IMR-90 (cell line): ENCODE measurements around the gene CFAP52. TPM values are rescaled to one million over a fixed set of nuclear protein-coding genes. Genes with fewer than 3 reads are reported as not detected.
"Not testable (repeated sequence)": the region's sequence is repeated elsewhere in the genome, so short reads cannot be mapped to it uniquely, and the experiment has no call there.

Source experiments
- ATAC-seq: fragments of 200-7000 bp; cut with Tn5 transposase; 2 replicates; pipeline ENCODE4 v1.9.1; 2020; ENCODE audit warnings: low read depth, mild to moderate bottlenecking, moderate library complexity
- BruUV-seq: library from RNA; stranded (reverse); fragments of 400-500 nt; replicated peaks from 2 replicates; lab custom pipeline; 2021; lab: Mats Ljungman, UMichigan
- CTCF ChIA-PET: fragments of 300-600 bp; formaldehyde crosslinking; extraction: SDS; loops from one replicate; lab custom pipeline; 2021; ENCODE audit warnings: antibody characterized with exemption; lab: Yijun Ruan, JAX
- POLR2A ChIA-PET: fragments of 300-600 bp; sonication (Branson Sonifier 250); formaldehyde crosslinking; loops from one replicate; lab custom pipeline; 2022; ENCODE audit warnings: antibody characterized with exemption; ENCODE audit not compliant: unreplicated experiment; lab: Charles Lee
- DNase-seq: peaks from one replicate; pipeline ENCODE4 v3.0.0; 2013
- H2AFZ ChIP-seq: replicated peaks from 2 replicates; pipeline ENCODE3; 2013; ENCODE audit warnings: low read length, mild to moderate bottlenecking; ENCODE audit not compliant: poor library complexity
- H2AK5ac ChIP-seq: 2 replicates; pipeline ENCODE4 v1.6.1; 2013; ENCODE audit warnings: low read depth, low read length, inconsistent platforms
- H2AK9ac ChIP-seq: replicated peaks from 2 replicates; pipeline ENCODE3; 2013; ENCODE audit warnings: mild to moderate bottlenecking, low read depth, low read length, moderate library complexity; ENCODE audit not compliant: poor library complexity
- H2BK120ac ChIP-seq: 2 replicates; pipeline ENCODE4 v1.6.1; 2013; ENCODE audit warnings: low read depth, low read length, inconsistent platforms
- H2BK15ac ChIP-seq: 3 replicates; pipeline ENCODE4 v1.6.1; 2013; ENCODE audit warnings: low read depth, low read length, inconsistent platforms
- H2BK20ac ChIP-seq: 2 replicates; pipeline ENCODE4 v1.6.1; 2013; ENCODE audit warnings: low read depth, mild to moderate bottlenecking, inconsistent platforms, low read length, moderate library complexity
- H2BK5ac ChIP-seq: 2 replicates; pipeline ENCODE4 v1.6.1; 2013; ENCODE audit warnings: mild to moderate bottlenecking, low read depth, low read length, inconsistent platforms; ENCODE audit not compliant: poor library complexity, severe bottlenecking
- H3K14ac ChIP-seq: replicated peaks from 2 replicates; pipeline ENCODE4 v1.6.1; 2013; ENCODE audit warnings: low read depth, low read length, inconsistent platforms
- H3K18ac ChIP-seq: 2 replicates; pipeline ENCODE4 v1.6.1; 2013; ENCODE audit warnings: low read depth, low read length, control low read depth
- H3K23ac ChIP-seq: 2 replicates; pipeline ENCODE4 v1.6.1; 2013; ENCODE audit warnings: low read depth, low read length, inconsistent platforms
- H3K27ac ChIP-seq: 2 replicates; pipeline ENCODE4 v1.5.1; 2013; ENCODE audit warnings: mild to moderate bottlenecking, control low read depth, low read length; ENCODE audit not compliant: insufficient read depth
- H3K27me3 ChIP-seq: 2 replicates; pipeline ENCODE4 v1.6.1; 2013; ENCODE audit warnings: low read length; ENCODE audit not compliant: control insufficient read depth, insufficient read depth
- H3K36me3 ChIP-seq: 2 replicates; pipeline ENCODE4 v1.6.1; 2013; ENCODE audit warnings: low read length, mixed read lengths; ENCODE audit not compliant: control insufficient read depth, insufficient read depth
- H3K4ac ChIP-seq: 2 replicates; pipeline ENCODE4 v1.6.1; 2013; ENCODE audit warnings: low read depth, low read length, inconsistent platforms
- H3K4me1 ChIP-seq: 2 replicates; pipeline ENCODE4 v1.6.1; 2013; ENCODE audit warnings: low read length, mixed read lengths; ENCODE audit not compliant: control insufficient read depth, insufficient read depth
- H3K4me2 ChIP-seq: 2 replicates; pipeline ENCODE4 v1.6.1; 2013; ENCODE audit warnings: low read depth, mild to moderate bottlenecking, control low read depth, low read length, moderate library complexity
- H3K4me3 ChIP-seq: 2 replicates; pipeline ENCODE4 v1.5.1; 2013; ENCODE audit warnings: low read depth, mild to moderate bottlenecking, control low read depth, low read length, moderate library complexity; ENCODE audit not compliant: insufficient read depth
- H3K56ac ChIP-seq: 2 replicates; pipeline ENCODE4 v1.6.1; 2013; ENCODE audit warnings: low read length, inconsistent platforms; ENCODE audit not compliant: insufficient read depth; ENCODE audit errors: extremely low read depth
- H3K79me1 ChIP-seq, 2 experiments: 2 replicates each; pipeline ENCODE4 v1.6.1; 2013; ENCODE audit warnings: low read length in 2 of 2, inconsistent platforms in 1 of 2, low read depth in 1 of 2
- H3K9ac ChIP-seq: 2 replicates; pipeline ENCODE4 v1.6.1; 2013; ENCODE audit warnings: low read depth, low read length, control low read depth
- H3K9me1 ChIP-seq: 2 replicates; pipeline ENCODE4 v1.6.1; 2013; ENCODE audit warnings: low read length, inconsistent platforms; ENCODE audit not compliant: insufficient read depth
- H3K9me3 ChIP-seq: 2 replicates; pipeline ENCODE4 v1.6.1; 2013; ENCODE audit warnings: low read length; ENCODE audit not compliant: control insufficient read depth, insufficient read depth
- H4K20me1 ChIP-seq: 2 replicates; pipeline ENCODE4 v1.6.1; 2013; ENCODE audit warnings: low read length, inconsistent platforms; ENCODE audit not compliant: insufficient read depth
- H4K5ac ChIP-seq: 2 replicates; pipeline ENCODE4 v1.6.1; 2013; ENCODE audit warnings: mild to moderate bottlenecking, low read depth, low read length, control low read depth
- H4K8ac ChIP-seq, 2 experiments: 2 replicates each; pipeline ENCODE4 v1.6.1; 2013; ENCODE audit warnings: low read depth in 2 of 2, low read length in 2 of 2, control low read depth in 1 of 2, inconsistent platforms in 1 of 2
- H4K91ac ChIP-seq: 2 replicates; pipeline ENCODE4 v1.6.1; 2013; ENCODE audit warnings: low read depth, low read length, inconsistent platforms; ENCODE audit not compliant: insufficient read depth
- BHLHE40 ChIP-seq: fragments of 150-350 bp; IDR thresholded peaks from 2 replicates; pipeline ENCODE4 v1.6.1; 2016; ENCODE audit warnings: mild to moderate bottlenecking, low read depth, low read length
- CEBPB ChIP-seq: IDR thresholded peaks from 2 replicates; pipeline ENCODE4 v1.6.1; 2012; ENCODE audit warnings: low read depth, low read length, improper control_type of control experiment
- MAFK ChIP-seq: IDR thresholded peaks from 2 replicates; pipeline ENCODE4 v1.6.1; 2012; ENCODE audit warnings: low read depth, low read length, improper control_type of control experiment
- MAZ ChIP-seq: IDR thresholded peaks from 2 replicates; pipeline ENCODE4 v1.6.1; 2012; ENCODE audit warnings: low read depth, mild to moderate bottlenecking, low read length, improper control_type of control experiment, moderate library complexity, borderline replicate concordance
- POLR2A ChIP-seq: IDR thresholded peaks from 2 replicates; pipeline ENCODE4 v1.6.1; 2012; ENCODE audit warnings: mild to moderate bottlenecking, low read depth, low read length
- RCOR1 ChIP-seq: IDR thresholded peaks from 2 replicates; pipeline ENCODE4 v1.6.1; 2012; ENCODE audit warnings: mild to moderate bottlenecking, low read length, improper control_type of control experiment; ENCODE audit not compliant: insufficient replicate concordance
- WGBS, 2 experiments: methylation state at CpG; one replicate each; pipeline versions ENCODE4 v1.1.5 to v1.1.7; 2013; ENCODE audit warnings: missing lambda C conversion rate in 2 of 2; ENCODE audit not compliant: insufficient read length in 1 of 2; ENCODE audit errors: extremely low coverage in 2 of 2; 5-methylcytosine and 5-hydroxymethylcytosine counted together
- dilution Hi-C: fragments of 300-500 bp; cut with HindIII; formaldehyde crosslinking; loops from one replicate; pipeline ENCODE4 v1.14.3; 2018; ENCODE audit warnings: low sequenced_read_pairs; ENCODE audit not compliant: unreplicated experiment
- in situ Hi-C: fragments of 300-500 bp; cut with MboI; formaldehyde crosslinking; loops from 3 replicates; pipeline ENCODE4 v1.14.3; 2019; ENCODE audit warnings: low sequenced_read_pairs, inconsistent platforms, mixed read lengths
- intact Hi-C: fragments of 100-400 bp; cut with micrococcal nuclease; formaldehyde crosslinking; loops from 2 replicates; pipeline ENCODE4 v1.10.0; 2022
- polyA plus RNA-seq, 3 experiments: library from polyadenylated mRNA; depleted of rRNA; stranded (reverse); fragments of >200 nt; gene quantifications; 2 replicates each; pipeline ENCODE4 v1.2.3, GENCODE V29; 2012; ENCODE audit warnings: low replicate concordance in 1 of 3
- total RNA-seq: library from RNA; depleted of rRNA; stranded (reverse); fragments of >200 nt; gene quantifications from 2 replicates; pipeline ENCODE4 v1.2.3, GENCODE V29; 2012

Gene CFAP52
- total and polyA plus RNA-seq, 2 of the 4 experiments (the other 2 are of a cell fraction): 0.22 TPM; not detected in 1

DNA sequence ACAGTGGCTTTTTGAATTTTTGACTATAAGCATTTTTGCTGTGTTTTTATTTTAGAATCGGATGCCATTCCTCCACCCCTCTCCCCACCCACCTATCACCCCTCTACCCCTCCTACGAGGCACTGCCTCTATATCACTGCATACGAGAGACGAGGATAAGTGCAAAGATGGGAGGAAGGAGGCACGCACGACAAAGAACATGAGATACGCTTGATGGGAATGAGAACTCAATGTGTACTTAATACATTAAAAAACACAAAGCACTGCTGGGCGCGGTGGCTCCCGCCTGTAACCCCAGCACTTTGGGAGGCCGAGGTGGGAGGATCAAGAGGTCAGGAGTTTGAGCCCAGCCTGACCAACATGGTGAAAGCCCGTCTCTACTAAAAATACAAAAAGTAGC is 60.1 kb downstream of the CFAP52 start:
- H2BK5ac ChIP-seq: no peak overlapping the region
- H3K4me3 ChIP-seq: no peak overlapping the region
- no TSS peak for BruUV-seq
- no peak overlapping the region for H3K4ac ChIP-seq
- H3K4me1 ChIP-seq: no peaks in the 10 kb centered on the region
- peaks cover 12% of the 10 kb centered on the region for H3K9me3 ChIP-seq
- H3K56ac ChIP-seq: no peak overlapping the region
- TF ChIP-seq POLR2A (no peak), MAFK (no peak), CEBPB (no peak), RCOR1 (no peak), MAZ (no peak), BHLHE40 (no peak)
- intact Hi-C loops: no loop called here
- dilution Hi-C loops: no loop called here
- H3K18ac ChIP-seq: no peak overlapping the region
- no peak overlapping the region for H3K4me2 ChIP-seq
- ChIA-PET CTCF (no interaction called here), POLR2A (no interaction called here)
- DNase-seq (no peak), ATAC-seq (no peak)
- no CpG with 5 or more reads among the region's 12 CpGs for WGBS, 2 experiments
- H3K14ac ChIP-seq: no peak overlapping the region
- in situ Hi-C loops: no loop called here
- no peak overlapping the region for H2BK15ac ChIP-seq
- no peaks in the 10 kb centered on the region for H3K9me1 ChIP-seq
- H4K20me1 ChIP-seq: no peaks in the 10 kb centered on the region
- H3K36me3 ChIP-seq: no peaks in the 10 kb centered on the region
- H3K23ac ChIP-seq: no peak overlapping the region
- no peak overlapping the region for H4K91ac ChIP-seq
- H3K27me3 ChIP-seq: no peaks in the 10 kb centered on the region
- no peak overlapping the region for H4K8ac ChIP-seq
- H4K5ac ChIP-seq: no peak overlapping the region
- no peak overlapping the region for H2AFZ ChIP-seq
- no peak overlapping the region for H3K27ac ChIP-seq
- no peak overlapping the region for H2AK5ac ChIP-seq
- H3K9ac ChIP-seq: no peak overlapping the region
- no peak overlapping the region for H2BK120ac ChIP-seq
- H2AK9ac ChIP-seq: no peak overlapping the region
- no peaks in the 10 kb centered on the region for H3K79me1 ChIP-seq
- no peak overlapping the region for H2BK20ac ChIP-seq

DNA sequence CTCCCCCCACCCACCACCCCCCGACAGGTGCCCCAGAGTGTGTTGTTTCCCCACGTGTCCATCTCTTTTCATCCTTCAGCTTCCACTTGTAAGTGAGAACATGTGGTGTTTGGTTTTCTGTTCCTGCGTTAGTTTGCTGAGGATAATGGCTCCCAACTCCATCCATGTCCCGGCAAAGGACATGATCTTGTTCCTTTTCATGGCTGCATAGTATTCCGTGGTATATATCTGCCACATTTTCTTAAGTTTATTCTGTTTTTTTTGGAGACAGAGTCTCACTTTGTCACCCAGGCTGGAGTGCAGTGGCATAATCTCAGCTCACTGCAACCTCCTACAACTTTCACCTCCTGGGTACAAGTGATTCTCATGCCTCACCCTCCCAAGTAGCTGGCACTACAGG is 63.9 kb downstream of the CFAP52 start:
- POLR2A ChIA-PET, intact Hi-C loops, H3K18ac ChIP-seq, H4K20me1 ChIP-seq, H2AK9ac ChIP-seq, H4K8ac ChIP-seq, H2AFZ ChIP-seq, dilution Hi-C loops, H3K36me3 ChIP-seq, H3K4me2 ChIP-seq, H3K4ac ChIP-seq, BruUV-seq, H3K27ac ChIP-seq, CTCF ChIA-PET, H3K27me3 ChIP-seq, H4K5ac ChIP-seq, H2BK5ac ChIP-seq, H3K9me1 ChIP-seq, H3K9me3 ChIP-seq, H3K56ac ChIP-seq, H3K4me3 ChIP-seq, H2AK5ac ChIP-seq, H2BK15ac ChIP-seq, H3K9ac ChIP-seq, in situ Hi-C loops, H2BK120ac ChIP-seq, H3K23ac ChIP-seq, H3K4me1 ChIP-seq, ATAC-seq, DNase-seq, H3K14ac ChIP-seq, H4K91ac ChIP-seq, H2BK20ac ChIP-seq, H3K79me1 ChIP-seq: not testable (repeated sequence)
- WGBS, 2 experiments: no CpG with 5 or more reads among the region's 5 CpGs
